H1 (cell line): ENCODE measurements around the gene NLRC3.

Experiments used
- BACH1 ChIP-seq: IDR thresholded peaks from 2 replicates; pipeline ENCODE4 v1.6.1; 2012; ENCODE audit warnings: low read length, improper control_type of control experiment
- BCL11A ChIP-seq, 2 experiments: IDR thresholded peaks; one replicate each; pipeline ENCODE4 v1.6.1; 2011; ENCODE audit warnings: low read depth in 2 of 2, low read length in 2 of 2, mild to moderate bottlenecking in 2 of 2
- CEBPB ChIP-seq: IDR thresholded peaks from 2 replicates; pipeline ENCODE4 v1.6.1; 2012; ENCODE audit warnings: low read depth, low read length
- EZH2 ChIP-seq: fragments of 200-600 bp; sonication (generic); IDR thresholded peaks from 2 replicates; pipeline ENCODE4 v1.7.1; 2012; ENCODE audit warnings: low read depth, mild to moderate bottlenecking, moderate library complexity, low read length, inconsistent platforms; ENCODE audit not compliant: severe bottlenecking
- PHF8 ChIP-seq: fragments of 200-600 bp; sonication (generic); conservative IDR thresholded peaks from 2 replicates; pipeline ENCODE4 v1.7.1; 2012; ENCODE audit warnings: low read depth, mild to moderate bottlenecking, inconsistent platforms, low read length, moderate library complexity
- POLR2A ChIP-seq, 2 experiments: IDR thresholded peaks; 1 replicate in 1 of 2; 2 replicates in 1 of 2; pipeline ENCODE4 v1.6.1; 2011; ENCODE audit warnings: low read depth in 2 of 2, low read length in 2 of 2, mild to moderate bottlenecking in 2 of 2; ENCODE audit errors: control extremely low read depth in 1 of 2
- POLR2AphosphoS5 ChIP-seq: IDR thresholded peaks from 2 replicates; pipeline ENCODE4 v1.6.1; 2011; ENCODE audit warnings: low read depth, low read length
- POU5F1 ChIP-seq: IDR thresholded peaks from 2 replicates; pipeline ENCODE4 v1.6.1; 2011; ENCODE audit warnings: low read depth, mild to moderate bottlenecking, low read length, moderate library complexity
- RNF2 ChIP-seq: fragments of 200-900, 300-1000 bp; sonication (generic); IDR thresholded peaks from 2 replicates; pipeline ENCODE4 v1.7.1; 2016; ENCODE audit warnings: borderline replicate concordance, low read depth, mild to moderate bottlenecking, antibody characterized with exemption, low read length; ENCODE audit not compliant: poor library complexity, severe bottlenecking; ENCODE audit errors: missing control alignments
- SIRT6 ChIP-seq: IDR thresholded peaks from one replicate; pipeline ENCODE4 v1.7.1; 2012; ENCODE audit warnings: low read length, inconsistent platforms
- SRF ChIP-seq: IDR thresholded peaks from 2 replicates; pipeline ENCODE4 v1.6.1; 2011; ENCODE audit warnings: mild to moderate bottlenecking, low read depth, low read length, moderate library complexity
- TAF1 ChIP-seq: IDR thresholded peaks from 2 replicates; pipeline ENCODE4 v1.6.1; 2011; ENCODE audit warnings: mild to moderate bottlenecking, low read depth, low read length
- TF ChIP-seq, protein P1 (sequence below), 3 experiments: IDR thresholded peaks; 1 replicate in 2 of 3; 2 replicates in 1 of 3; pipeline versions ENCODE4 v1.5.1 to v1.6.1; 2011; ENCODE audit warnings: low read length in 3 of 3, mild to moderate bottlenecking in 3 of 3, inconsistent platforms in 2 of 3, low read depth in 1 of 3, moderate library complexity in 1 of 3; ENCODE audit not compliant: insufficient read depth in 1 of 3; ENCODE audit errors: control extremely low read depth in 1 of 3
- TF ChIP-seq, protein P2 (sequence below): IDR thresholded peaks from 2 replicates; pipeline ENCODE4 v1.6.1; 2012; ENCODE audit warnings: inconsistent platforms

- TF ChIP-seq, protein P1, sequence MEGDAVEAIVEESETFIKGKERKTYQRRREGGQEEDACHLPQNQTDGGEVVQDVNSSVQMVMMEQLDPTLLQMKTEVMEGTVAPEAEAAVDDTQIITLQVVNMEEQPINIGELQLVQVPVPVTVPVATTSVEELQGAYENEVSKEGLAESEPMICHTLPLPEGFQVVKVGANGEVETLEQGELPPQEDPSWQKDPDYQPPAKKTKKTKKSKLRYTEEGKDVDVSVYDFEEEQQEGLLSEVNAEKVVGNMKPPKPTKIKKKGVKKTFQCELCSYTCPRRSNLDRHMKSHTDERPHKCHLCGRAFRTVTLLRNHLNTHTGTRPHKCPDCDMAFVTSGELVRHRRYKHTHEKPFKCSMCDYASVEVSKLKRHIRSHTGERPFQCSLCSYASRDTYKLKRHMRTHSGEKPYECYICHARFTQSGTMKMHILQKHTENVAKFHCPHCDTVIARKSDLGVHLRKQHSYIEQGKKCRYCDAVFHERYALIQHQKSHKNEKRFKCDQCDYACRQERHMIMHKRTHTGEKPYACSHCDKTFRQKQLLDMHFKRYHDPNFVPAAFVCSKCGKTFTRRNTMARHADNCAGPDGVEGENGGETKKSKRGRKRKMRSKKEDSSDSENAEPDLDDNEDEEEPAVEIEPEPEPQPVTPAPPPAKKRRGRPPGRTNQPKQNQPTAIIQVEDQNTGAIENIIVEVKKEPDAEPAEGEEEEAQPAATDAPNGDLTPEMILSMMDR (IDR thresholded peaks at IDR 0.05; ENCODE audit: control extremely low read depth in 1 of 3, insufficient read depth in 1 of 3, low read depth in 1 of 3, low read length in 3 of 3) = no peak
- TF ChIP-seq PHF8 = no peak
- TF ChIP-seq SRF = no peak
- TF ChIP-seq RNF2 = no peak
- TF ChIP-seq EZH2 = no peak
- no peak for TF ChIP-seq SIRT6
- TF ChIP-seq TAF1 = no peak
- TF ChIP-seq POLR2AphosphoS5 = no peak
- no peak for TF ChIP-seq POLR2A (IDR thresholded peaks at IDR 0.05; ENCODE audit: control extremely low read depth in 1 of 2, low read depth in 2 of 2, low read length in 2 of 2)
- TF ChIP-seq, protein P2, sequence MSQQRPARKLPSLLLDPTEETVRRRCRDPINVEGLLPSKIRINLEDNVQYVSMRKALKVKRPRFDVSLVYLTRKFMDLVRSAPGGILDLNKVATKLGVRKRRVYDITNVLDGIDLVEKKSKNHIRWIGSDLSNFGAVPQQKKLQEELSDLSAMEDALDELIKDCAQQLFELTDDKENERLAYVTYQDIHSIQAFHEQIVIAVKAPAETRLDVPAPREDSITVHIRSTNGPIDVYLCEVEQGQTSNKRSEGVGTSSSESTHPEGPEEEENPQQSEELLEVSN = no peak
- TF ChIP-seq BACH1 = no peak
- TF ChIP-seq CEBPB = no peak
- TF ChIP-seq BCL11A (IDR thresholded peaks at IDR 0.05; ENCODE audit: low read depth in 2 of 2, low read length in 2 of 2) = no peak
- TF ChIP-seq POU5F1 = no peak
These were observed 34.4 kb downstream of the NLRC3 start for GRCh38 chr16:3542601-3543373.
